GM19193 (cell line): Measurements from ENCODE around the gene ACSL5.

ENCODE experiments used
- POLR2A ChIP-seq: IDR thresholded peaks from 4 replicates; pipeline ENCODE4 v1.6.1; 2011; ENCODE audit not compliant: insufficient read depth, insufficient read length; ENCODE audit errors: extremely low read depth

The ACSL5 gene

DNA sequence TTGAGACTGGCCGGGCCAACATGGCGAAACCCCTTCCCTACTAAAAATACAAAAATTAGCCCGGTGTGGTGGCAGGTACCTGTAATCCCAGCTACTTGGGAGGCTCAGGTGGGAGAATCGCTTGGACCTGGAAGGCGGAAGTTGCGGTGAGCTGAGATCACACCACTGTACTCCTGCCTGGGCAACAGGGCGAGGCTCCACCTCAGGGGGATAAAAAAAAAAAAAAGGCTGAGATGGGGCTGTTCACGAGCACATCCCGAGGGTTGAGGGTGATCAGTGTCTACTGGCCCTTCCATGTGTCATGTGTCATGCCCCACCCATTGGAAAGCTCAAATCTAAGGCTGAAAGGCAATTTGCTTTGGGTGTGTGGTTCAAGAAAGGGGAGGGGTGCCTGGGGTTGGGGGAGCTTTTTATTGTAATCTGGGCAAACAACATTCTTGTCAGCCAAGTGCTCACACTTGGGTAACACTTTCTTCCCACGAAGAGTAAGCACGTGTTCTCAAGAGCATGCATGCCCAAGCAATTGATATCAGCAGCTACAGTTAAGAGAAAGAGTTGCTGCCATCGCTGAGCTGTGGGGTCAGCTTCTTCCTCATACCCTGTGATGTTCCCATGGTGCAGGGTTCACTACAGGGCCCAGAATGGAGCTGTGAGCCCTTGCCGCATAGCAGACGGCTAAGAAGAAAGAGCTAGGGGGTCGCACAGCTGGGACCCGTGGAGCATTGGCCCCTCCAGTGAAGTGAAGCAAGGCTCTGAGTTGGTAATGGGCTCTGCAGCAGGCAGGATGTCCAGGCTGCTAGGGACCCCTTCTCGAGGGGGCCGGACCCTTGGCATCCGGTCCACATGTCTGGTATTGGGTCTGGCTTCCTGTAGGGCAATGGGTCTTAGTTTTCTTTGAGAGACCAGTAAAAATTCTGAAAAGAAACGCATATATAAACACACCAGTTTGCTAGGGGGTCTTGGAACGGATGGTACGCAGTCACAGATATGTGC lies 9.9 kb upstream of the ACSL5 start:
- TF ChIP-seq POLR2A: no peak

DNA sequence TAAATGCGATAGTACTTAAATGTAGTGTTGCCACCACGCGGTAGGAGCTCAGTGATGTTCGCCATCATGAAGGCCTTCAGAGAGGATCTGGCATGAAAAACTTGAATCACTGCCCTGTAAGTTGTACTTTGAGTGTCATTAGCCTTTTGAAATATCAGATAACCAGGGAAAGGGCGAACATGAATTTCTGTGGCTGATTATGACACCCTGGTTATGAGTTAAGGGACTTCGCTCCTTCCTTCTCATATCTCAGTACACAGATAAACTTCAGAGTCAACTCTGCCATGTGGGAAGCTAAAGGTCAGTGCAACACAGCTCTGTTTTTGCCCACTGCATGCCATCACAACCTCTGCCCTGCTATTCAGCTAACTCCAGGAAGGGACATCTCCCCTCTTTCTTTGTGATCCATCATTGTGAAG lies 8.9 kb upstream of the ACSL5 start:
- TF ChIP-seq POLR2A: no peak

DNA sequence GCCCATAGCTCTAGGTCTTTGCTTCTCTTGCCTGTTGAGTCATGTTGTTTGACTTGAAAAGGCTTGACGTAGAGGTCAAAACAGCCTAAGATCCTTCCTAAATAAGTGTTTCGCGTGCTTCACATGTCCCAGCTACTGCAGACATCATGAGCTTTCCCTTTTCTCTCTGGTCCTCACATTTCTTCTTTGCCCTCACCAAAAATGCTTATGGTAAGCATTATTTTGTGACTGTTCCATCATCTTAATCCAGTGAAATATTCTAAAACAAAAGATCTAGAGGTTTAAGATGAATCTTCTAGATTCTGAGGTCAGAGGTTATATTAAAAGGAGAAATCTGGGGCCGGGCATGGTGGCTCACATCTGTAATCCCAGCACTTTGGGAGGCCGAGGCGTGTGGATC lies 8.5 kb upstream of the ACSL5 start:
- TF ChIP-seq POLR2A: no peak

DNA sequence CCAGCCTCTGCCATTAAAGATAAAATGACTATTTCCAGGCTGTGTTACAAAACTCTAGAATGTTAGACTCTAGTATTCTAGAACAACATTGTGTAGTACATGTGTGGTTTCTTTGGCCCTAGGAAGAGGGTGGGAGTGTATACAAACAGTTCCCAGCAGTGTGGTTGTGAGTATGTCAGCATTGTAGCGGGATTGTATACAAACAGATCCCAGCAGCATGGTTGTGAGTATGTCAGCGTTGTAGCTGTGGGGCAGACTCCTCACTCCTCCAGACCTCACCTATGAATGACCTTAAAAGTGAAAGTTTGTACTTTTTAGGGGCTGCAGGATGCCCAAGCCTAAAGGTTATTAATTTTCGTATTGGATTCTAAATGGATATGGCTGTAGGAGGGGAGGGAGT lies 6.9 kb upstream of the ACSL5 start:
- TF ChIP-seq POLR2A: no peak

DNA sequence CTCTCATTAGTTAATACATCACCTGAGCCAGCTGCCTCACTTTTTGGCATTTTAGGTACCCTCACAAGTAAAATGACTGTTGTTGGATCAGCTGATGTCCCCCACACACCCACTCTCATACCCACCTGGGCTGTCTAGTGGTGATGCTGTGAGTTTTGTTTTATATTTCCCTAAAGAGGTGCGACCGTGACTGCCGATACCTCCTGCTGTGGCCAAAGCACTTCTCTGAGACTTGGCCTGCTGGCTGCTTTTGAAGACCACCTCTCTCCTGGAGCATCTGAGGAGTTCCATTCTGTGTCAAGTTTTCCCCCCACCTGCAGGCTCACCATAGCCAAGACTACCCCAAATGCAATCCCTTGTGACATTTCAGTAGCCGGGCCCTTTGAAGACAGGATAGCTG lies 6.4 kb upstream of the ACSL5 start:
- no peak for TF ChIP-seq POLR2A

DNA sequence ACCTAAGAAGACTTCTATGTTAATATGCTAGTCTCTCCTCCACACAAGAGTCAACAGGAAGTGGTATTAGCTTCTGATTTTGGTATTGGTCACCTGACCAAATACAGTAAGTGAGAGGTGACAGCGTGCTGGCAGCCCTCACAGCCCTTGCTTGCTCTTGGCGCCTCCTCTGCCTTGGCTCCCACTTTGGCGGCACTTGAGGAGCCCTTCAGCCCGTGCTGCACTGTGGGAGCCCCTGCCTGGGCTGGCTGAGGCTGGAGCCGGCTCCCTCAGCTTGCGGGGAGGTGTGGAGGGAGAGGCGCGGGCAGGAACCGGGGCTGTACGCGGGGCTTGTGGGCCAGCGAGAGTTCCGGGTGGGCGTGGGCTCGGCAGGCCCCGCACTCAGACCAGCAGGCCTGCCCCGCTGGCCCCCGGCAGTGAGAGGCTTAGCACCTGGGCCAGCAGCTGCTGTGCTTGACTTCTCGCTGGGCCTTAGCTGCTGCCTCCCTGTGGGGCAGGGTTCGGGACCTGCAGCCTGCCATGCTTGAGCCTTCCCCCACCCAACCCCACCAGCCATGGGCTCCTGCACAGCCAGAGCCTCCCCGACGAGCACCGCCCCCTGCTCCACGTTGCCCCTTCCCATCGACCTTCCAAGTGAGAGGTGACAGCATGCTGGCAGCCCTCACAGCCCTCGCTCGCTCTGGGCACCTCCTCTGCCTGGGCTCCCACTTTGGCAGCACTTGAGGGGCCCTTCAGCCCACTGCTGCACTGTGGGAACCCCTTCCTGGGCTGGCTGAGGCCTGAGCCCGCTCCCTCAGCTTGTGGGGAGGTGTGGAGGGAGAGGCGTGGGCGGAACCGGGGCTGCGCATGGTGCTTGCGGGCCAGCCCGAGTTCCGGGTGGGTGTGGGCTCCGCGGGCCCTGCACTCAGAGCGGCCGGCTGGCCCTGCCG lies 4.2 kb upstream of the ACSL5 start:
- TF ChIP-seq POLR2A: no peak

DNA sequence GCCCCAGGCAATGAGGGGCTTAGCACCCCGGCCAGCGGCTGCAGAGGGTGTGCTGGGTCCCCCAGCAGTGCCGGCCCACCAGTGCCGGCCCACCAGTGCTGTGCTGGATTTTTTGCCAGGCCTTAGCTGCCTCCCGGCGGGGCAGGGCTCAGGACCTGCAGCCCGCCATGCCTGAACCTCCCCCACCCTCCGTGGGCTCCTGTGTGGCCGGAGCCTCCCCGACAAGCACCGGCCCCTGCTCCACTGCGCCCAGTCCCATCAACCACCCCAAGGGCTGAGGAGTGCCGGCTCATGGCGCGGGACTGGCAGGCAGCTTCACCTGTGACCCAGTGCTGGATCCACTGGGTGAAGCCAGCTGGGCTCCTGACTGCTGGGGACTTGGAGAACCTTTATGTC lies 3.5 kb upstream of the ACSL5 start:
- TF ChIP-seq POLR2A: no peak

DNA sequence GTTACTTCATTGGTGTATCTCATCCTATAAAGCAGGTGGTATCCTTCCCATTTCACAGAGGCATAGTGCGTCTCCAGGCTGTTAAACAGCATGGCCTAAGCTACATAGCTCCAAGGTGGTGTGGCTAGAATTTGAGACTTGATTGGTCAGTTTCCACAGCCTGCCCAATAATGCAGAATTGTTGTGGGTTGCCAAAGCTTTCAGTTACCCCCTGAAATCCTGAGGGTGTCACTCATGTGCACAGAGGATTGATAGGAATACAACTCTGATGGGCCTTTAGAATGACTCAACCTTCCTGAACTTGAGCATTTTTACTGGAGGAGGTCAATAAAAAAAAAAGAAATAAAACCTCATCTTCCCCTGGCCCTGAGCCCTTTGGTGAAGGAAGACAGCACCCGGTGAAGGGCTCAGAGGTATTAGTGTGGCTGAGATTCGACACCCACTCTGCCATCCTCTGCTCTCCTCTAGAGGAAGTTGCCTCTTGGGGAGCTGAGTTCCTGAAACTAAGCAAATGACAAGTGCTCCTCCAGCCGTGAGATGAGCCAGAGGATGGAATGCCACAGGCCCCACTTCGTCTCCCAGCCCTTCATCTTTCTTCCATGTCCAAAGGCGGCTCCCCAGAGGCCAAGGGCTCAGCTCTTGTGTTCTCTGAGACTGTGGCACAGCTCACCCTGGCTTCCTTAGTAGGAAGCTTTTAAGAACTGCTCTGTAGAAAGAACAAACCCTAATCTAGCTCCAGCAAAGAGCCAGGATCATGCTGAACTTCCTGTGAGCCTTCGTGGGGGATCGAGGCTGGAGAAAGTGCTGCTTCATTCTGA lies 1.0 kb downstream of the ACSL5 start:
- no peak for TF ChIP-seq POLR2A

DNA sequence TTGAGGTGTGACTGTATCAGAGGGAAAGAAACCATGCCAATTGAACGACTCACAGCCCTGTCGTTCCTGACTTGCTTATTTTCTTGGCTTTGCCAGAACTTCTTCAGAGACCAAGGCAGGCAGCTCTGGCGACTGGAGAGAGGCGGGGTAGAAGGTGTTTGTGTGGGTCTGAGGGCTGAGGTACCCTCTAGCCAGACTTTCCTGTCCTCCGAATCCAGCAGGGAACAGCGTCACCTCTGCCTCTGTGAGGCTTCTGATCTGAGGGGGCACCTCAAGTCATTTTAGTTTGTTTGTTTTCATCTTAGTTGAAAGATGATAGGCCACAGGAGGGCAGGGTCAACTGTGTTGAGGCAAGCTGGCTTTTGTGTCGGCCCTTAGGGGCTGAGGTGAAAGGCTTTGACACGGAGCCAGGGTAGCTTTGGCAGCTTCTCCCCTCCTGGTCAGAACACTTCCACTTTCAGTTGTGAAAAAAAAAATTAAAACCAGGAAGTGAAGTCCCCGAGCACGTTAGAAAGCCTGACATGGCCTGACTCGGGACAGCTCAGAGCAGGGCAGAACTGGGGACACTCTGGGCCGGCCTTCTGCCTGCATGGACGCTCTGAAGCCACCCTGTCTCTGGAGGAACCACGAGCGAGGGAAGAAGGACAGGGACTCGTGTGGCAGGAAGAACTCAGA lies 1.9 kb downstream of the ACSL5 start:
- peak; percentile 81 for TF ChIP-seq POLR2A

DNA sequence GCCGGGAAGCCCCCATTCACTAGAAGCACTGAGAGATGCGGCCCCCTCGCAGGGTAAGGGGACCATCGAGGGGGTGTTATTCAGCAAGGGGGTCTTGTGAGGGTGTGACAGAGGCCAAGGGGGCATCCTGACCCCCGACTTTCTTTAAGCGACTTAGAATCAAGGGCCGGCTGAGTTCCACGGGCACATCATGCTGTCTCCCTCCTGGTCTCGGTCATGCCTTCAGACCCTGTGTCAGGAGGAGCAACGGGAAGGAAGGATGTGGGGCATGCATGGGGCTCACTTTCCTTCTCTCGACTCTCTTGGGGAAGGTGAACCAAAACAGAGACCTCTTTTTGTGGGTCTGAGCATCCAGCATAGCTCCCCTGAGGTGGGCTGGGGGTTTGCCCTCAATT lies 2.5 kb downstream of the ACSL5 start:
- TF ChIP-seq POLR2A: no peak

DNA sequence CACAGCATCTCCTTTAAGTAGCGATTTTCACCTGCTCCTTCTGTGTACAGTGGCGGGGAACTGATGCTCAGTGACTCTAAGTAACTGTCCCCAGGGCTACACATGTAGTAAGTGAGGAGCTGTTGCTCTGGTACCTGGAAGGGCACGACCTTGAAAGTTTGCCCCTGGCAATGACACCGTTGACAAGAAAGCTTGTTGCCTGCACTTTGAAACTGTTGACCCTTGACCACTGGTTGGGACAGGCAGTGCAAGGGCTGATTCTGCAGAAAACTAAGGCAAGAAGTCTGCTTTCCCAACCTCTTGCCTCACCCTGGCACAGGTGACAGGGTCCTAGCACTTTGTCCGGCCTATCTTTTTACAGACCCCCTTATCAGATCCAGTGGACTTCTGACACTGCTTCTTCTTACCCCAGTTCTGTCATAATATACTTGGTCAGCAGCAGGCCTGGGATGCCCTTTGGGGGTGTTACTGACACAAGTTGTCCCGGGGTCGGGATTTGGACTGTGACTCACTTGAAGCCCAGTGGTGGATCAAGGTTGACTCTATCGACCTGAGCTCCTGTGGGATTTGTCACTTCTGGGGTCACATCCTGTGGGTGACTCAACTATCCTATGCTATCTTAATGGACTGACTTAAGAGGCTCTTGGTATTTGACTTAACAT lies 5.8 kb downstream of the ACSL5 start:
- no peak for TF ChIP-seq POLR2A

DNA sequence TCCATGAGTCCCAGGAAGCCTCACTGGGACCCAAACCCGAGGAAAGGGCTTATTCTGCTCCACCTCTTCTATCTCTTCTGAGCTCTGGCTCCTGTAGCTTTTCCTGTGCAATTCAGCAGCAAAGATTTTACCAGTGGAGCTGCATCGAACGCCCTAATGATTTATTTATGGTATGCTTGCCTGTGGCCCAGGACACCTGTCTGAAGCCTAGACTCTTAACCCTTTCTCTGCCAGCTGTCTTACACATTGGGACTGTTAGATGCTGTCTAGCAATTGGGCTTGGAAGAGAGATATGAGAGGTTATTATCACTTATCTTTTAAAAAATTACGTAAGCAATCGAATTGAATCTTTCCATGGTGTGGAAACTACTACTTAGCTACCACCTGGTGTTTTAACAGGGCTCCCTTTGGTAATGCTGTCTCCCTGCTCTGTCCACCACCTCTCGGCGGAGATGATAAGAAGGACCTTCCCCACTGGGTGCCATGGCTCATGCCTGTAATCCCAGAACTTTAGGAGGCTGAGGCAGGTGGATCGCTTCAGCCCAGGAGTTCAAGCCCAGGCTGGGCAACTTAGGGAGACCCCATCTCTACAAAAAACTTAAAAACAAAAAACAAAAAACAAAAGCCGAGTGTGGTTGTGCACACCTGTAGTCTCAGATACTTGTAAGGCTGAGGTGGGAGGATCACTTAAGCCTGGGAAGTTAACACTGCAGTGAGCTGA lies 8.8 kb downstream of the ACSL5 start:
- TF ChIP-seq POLR2A: no peak

DNA sequence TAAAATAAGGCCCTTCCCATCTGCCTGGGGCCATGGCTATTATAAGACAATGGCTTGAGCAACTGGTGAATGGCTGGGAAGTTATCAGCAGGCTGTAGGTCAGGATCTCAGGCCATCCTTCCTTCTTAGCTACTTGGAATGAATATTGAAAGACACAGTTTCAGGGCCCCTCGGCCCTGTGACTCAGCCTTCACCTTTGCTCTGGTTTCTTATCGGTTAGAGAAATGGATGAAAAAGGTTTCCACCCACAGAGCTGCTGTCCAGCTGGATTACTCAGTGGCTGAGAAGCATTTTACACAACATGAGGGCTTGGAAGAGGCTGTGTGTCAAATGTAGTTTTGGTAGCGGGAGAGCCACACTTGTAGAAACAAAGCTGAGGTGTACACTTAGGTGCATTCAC lies 9.4 kb downstream of the ACSL5 start:
- no peak for TF ChIP-seq POLR2A
